Fibroblast of lung (primary cell): Measurements from ENCODE around the gene GRIN2A.

Experiments used
- CTCF ChIP-seq, 2 donors: IDR thresholded peaks in 1 of 2; conservative IDR thresholded peaks in 1 of 2; 1 replicate in 1 of 2; 2 replicates in 1 of 2; pipeline ENCODE4 v1.5.1; 2011 to 2012; ENCODE audit warnings: low read length in 2 of 2, control low read depth in 1 of 2, inconsistent platforms in 1 of 2, low read depth in 1 of 2, mild to moderate bottlenecking in 1 of 2
- EZH2 ChIP-seq: IDR thresholded peaks from 2 replicates; pipeline ENCODE4 v1.5.1; 2012; ENCODE audit warnings: low read length, control low read depth, mild to moderate bottlenecking; ENCODE audit errors: missing control alignments

GRCh38 chr16:10083301-10083700, 98.9 kb downstream of the GRIN2A start:
- no peak for TF ChIP-seq CTCF (conservative IDR thresholded peaks at IDR 0.05 in 1 of 2, IDR thresholded peaks at IDR 0.05 in 1 of 2; ENCODE audit: low read depth in 1 of 2, low read length in 2 of 2)
- no peak for TF ChIP-seq EZH2
